Retinal pigment epithelial cell (primary cell): Measurements from ENCODE around the gene LGR6.

Experiments
- DNase-seq: peaks from one replicate; pipeline ENCODE4 v3.0.0-alpha.2; 2010; ENCODE audit warnings: low read depth
- H3K4me3 ChIP-seq: 2 replicates; pipeline ENCODE4 v1.5.1; 2011; ENCODE audit warnings: mild to moderate bottlenecking, low read length, control low read depth, moderate library complexity
- TF ChIP-seq, protein P1 (sequence below): conservative IDR thresholded peaks from 2 replicates; pipeline ENCODE4 v1.5.1; 2011; ENCODE audit warnings: low read depth, low read length, control low read depth, inconsistent platforms

The LGR6 gene

GRCh38 chr1:202310746-202311145 lies 117.1 kb downstream of the LGR6 start:
- H3K4me3 ChIP-seq: no peak overlapping the region
- TF ChIP-seq, protein P1, sequence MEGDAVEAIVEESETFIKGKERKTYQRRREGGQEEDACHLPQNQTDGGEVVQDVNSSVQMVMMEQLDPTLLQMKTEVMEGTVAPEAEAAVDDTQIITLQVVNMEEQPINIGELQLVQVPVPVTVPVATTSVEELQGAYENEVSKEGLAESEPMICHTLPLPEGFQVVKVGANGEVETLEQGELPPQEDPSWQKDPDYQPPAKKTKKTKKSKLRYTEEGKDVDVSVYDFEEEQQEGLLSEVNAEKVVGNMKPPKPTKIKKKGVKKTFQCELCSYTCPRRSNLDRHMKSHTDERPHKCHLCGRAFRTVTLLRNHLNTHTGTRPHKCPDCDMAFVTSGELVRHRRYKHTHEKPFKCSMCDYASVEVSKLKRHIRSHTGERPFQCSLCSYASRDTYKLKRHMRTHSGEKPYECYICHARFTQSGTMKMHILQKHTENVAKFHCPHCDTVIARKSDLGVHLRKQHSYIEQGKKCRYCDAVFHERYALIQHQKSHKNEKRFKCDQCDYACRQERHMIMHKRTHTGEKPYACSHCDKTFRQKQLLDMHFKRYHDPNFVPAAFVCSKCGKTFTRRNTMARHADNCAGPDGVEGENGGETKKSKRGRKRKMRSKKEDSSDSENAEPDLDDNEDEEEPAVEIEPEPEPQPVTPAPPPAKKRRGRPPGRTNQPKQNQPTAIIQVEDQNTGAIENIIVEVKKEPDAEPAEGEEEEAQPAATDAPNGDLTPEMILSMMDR: no peak
- no peak for DNase-seq

GRCh38 chr1:202311875-202312635 lies 118.5 kb downstream of the LGR6 start:
- no peak for DNase-seq
- TF ChIP-seq, protein P1: no peak
- no peak overlapping the region for H3K4me3 ChIP-seq

- TF ChIP-seq, protein P1: peak; percentile 99
- H3K4me3 ChIP-seq: no peak overlapping the region
- no peak for DNase-seq
These were observed 122.1 kb downstream of the LGR6 start for GRCh38 chr1:202315576-202316168.

DNA sequence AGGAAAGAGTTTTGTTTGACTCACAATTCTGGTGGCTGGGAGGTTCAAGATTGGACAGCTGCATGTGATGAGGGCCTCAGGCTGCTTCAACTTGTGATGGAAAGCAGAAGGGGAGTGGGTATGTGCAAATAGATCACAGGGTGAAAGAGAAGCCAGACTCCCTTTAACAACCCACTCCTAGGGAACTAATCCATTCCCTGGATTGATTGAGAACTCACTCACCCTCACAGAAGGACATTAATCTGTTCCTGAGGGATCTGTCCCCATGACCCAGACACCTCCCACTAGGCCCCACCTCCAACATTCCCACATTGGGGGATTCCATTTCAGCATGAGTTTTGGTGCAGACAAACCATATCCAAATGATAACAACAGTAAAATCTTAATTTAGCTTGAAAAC lies 122.6 kb downstream of the LGR6 start:
- H3K4me3 ChIP-seq: no peak overlapping the region
- DNase-seq: no peak
- TF ChIP-seq, protein P1: no peak

GRCh38 chr1:202317941-202318925 lies 124.6 kb downstream of the LGR6 start:
- DNase-seq: no peak
- TF ChIP-seq, protein P1: no peak
- no peak overlapping the region for H3K4me3 ChIP-seq

- no peak overlapping the region for H3K4me3 ChIP-seq
- DNase-seq: no peak
- TF ChIP-seq, protein P1: no peak
These were observed 125.9 kb downstream of the LGR6 start for GRCh38 chr1:202319381-202320080.
